HEK293 (cell line): Measurements from ENCODE around the gene SS18L1.

Experiments used
- CTCF ChIA-PET: fragments of 350-600 bp; formaldehyde crosslinking; extraction: SDS; loops from one replicate; lab custom pipeline; 2021; ENCODE audit warnings: antibody characterized with exemption; lab: Yijun Ruan, JAX
- POLR2A ChIA-PET: fragments of 300-600 bp; formaldehyde crosslinking; extraction: SDS; loops from one replicate; lab custom pipeline; 2020; ENCODE audit warnings: antibody characterized with exemption, inconsistent platforms; lab: Yijun Ruan, JAX
- H3K27ac ChIP-seq: fragments of 200-500 bp; sonication (Bioruptor generic); 2 replicates; pipeline ENCODE4 v1.5.1; 2014; ENCODE audit warnings: low read depth, low read length, control low read depth, inconsistent platforms; ENCODE audit errors: extremely low read depth
- H3K36me3 ChIP-seq, 2 experiments: fragments of 200-500 bp in 1 of 2; sonication (Bioruptor generic) in 1 of 2; 1 replicate in 1 of 2; 2 replicates in 1 of 2; pipeline ENCODE4 v1.5.1; 2014 to 2017; ENCODE audit warnings: inconsistent platforms in 2 of 2, low read length in 2 of 2; ENCODE audit not compliant: control insufficient read depth in 2 of 2, insufficient read depth in 1 of 2
- H3K4me1 ChIP-seq: fragments of 200-500 bp; sonication (Bioruptor generic); 2 replicates; pipeline ENCODE4 v1.5.1; 2014; ENCODE audit warnings: mild to moderate bottlenecking, low read length, inconsistent platforms; ENCODE audit not compliant: control insufficient read depth, insufficient read depth
- H3K4me3 ChIP-seq: 2 replicates; pipeline ENCODE4 v1.5.1; 2011; ENCODE audit warnings: low read depth, mild to moderate bottlenecking, control low read depth, low read length, moderate library complexity
- H3K9me3 ChIP-seq: fragments of 200-500 bp; sonication (Bioruptor generic); 2 replicates; pipeline ENCODE4 v1.5.1; 2014; ENCODE audit warnings: low read depth, low read length, inconsistent platforms; ENCODE audit not compliant: control insufficient read depth, insufficient read depth
- BCL11A ChIP-seq: fragments of 450-650 bp; formaldehyde crosslinking; IDR thresholded peaks from 2 replicates; pipeline ENCODE4 v1.5.1; 2016; ENCODE audit warnings: low read depth, missing biosample characterization, missing genetic modification characterization
- HOXA7 ChIP-seq: sonication (generic); formaldehyde crosslinking; IDR thresholded peaks from 2 replicates; pipeline ENCODE4 v1.8.1; 2022; ENCODE audit warnings: missing genetic modification reagents, borderline replicate concordance
- INSM2 ChIP-seq: fragments of 450-650 bp; formaldehyde crosslinking; IDR thresholded peaks from 2 replicates; pipeline ENCODE4 v1.5.1; 2016; ENCODE audit warnings: missing biosample characterization, missing genetic modification characterization
- KLF10 ChIP-seq: fragments of 450-650 bp; IDR thresholded peaks from 2 replicates; pipeline ENCODE4 v1.5.1; 2018; ENCODE audit warnings: missing biosample characterization, mild to moderate bottlenecking, missing genetic modification characterization
- MZF1 ChIP-seq: fragments of 450-650 bp; formaldehyde crosslinking; IDR thresholded peaks from 2 replicates; pipeline ENCODE4 v1.5.1; 2017; ENCODE audit warnings: missing biosample characterization, missing genetic modification characterization, borderline replicate concordance
- WT1 ChIP-seq: fragments of 450-650 bp; formaldehyde crosslinking; IDR thresholded peaks from 2 replicates; pipeline ENCODE4 v1.5.1; 2016; ENCODE audit warnings: missing biosample characterization, missing genetic modification characterization
- ZBTB8A ChIP-seq: fragments of 450-650 bp; formaldehyde crosslinking; IDR thresholded peaks from 2 replicates; pipeline ENCODE4 v1.5.1; 2016; ENCODE audit warnings: missing biosample characterization, missing genetic modification characterization
- ZNF132 ChIP-seq: fragments of 450-650 bp; formaldehyde crosslinking; IDR thresholded peaks from 2 replicates; pipeline ENCODE4 v1.5.1; 2017; ENCODE audit warnings: missing biosample characterization, missing genetic modification characterization, borderline replicate concordance
- ZNF18 ChIP-seq: fragments of 450-650 bp; formaldehyde crosslinking; IDR thresholded peaks from 2 replicates; pipeline ENCODE4 v1.5.1; 2016; ENCODE audit warnings: missing biosample characterization, missing genetic modification characterization
- ZNF223 ChIP-seq: fragments of 450-650 bp; formaldehyde crosslinking; IDR thresholded peaks from 2 replicates; pipeline ENCODE4 v1.5.1; 2016; ENCODE audit warnings: missing biosample characterization, missing genetic modification characterization
- ZNF311 ChIP-seq: fragments of 450-650 bp; formaldehyde crosslinking; IDR thresholded peaks from 2 replicates; pipeline ENCODE4 v1.5.1; 2017; ENCODE audit warnings: missing biosample characterization, missing genetic modification characterization, borderline replicate concordance
- ZNF521 ChIP-seq: fragments of 450-650 bp; formaldehyde crosslinking; IDR thresholded peaks from 2 replicates; pipeline ENCODE4 v1.5.1; 2017; ENCODE audit warnings: missing biosample characterization, mild to moderate bottlenecking, missing genetic modification characterization
- ZNF645 ChIP-seq: fragments of 450-650 bp; formaldehyde crosslinking; IDR thresholded peaks from 2 replicates; pipeline ENCODE4; 2016; ENCODE audit warnings: missing biosample characterization, missing genetic modification characterization
- TF ChIP-seq, protein P1 (sequence below): fragments of 450-650 bp; formaldehyde crosslinking; IDR thresholded peaks from 2 replicates; pipeline ENCODE4 v1.5.1; 2016; ENCODE audit warnings: missing biosample characterization, missing genetic modification characterization, low read depth
- TF ChIP-seq, protein P2 (sequence below): fragments of 450-650 bp; formaldehyde crosslinking; IDR thresholded peaks from 2 replicates; pipeline ENCODE4 v1.5.1; 2016; ENCODE audit warnings: missing biosample characterization, missing genetic modification characterization
- TF ChIP-seq, protein P3 (sequence below): fragments of 450-650 bp; formaldehyde crosslinking; IDR thresholded peaks from 2 replicates; pipeline ENCODE4 v1.5.1; 2016; ENCODE audit warnings: missing biosample characterization, missing genetic modification characterization

The SS18L1 gene

DNA sequence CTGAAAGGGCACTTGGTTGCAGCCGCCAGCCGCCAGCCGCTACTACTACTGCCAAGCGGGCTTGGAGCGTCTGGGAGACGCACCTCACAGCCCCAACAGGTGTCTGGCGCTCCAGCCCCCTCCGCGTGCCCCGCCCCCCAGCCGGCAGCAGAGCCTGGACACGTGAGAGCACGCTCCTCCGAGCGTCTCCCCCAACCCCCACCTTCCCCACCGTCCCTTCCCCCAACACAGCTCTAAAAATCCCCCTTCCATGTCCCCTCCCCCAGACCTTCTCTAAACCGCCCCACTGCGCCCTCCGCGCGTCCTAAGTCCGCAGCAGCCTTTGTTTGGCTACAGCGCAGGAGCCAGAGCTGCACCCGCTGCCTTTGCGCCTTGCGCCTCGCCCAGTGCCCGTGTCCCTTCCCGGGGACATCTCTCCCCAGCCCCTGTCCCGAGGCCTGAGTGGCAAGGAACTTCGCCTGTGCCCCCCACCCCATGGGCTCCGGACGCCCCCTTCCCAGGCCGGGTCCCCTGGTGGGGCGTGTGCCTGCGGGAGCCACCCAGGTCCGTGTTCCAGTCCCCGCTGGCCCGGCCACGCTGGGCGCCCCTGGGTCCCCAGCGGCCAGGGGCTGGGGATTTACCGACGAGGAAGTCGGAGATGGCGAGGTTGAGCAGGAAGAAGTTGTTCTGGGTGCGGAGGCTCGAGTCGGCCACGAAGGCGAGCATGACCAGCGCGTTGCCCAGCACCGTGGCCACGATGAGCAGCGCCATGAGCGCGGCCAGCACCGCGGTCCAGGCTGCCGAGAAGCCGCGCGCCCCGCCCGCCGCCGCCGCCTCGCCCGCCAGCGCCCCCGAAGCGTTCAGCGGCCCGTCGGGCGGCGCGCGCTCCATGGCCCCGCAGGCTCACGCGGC is 75.8 kb downstream of the SS18L1 start (continued):
- no peak for TF ChIP-seq INSM2

DNA sequence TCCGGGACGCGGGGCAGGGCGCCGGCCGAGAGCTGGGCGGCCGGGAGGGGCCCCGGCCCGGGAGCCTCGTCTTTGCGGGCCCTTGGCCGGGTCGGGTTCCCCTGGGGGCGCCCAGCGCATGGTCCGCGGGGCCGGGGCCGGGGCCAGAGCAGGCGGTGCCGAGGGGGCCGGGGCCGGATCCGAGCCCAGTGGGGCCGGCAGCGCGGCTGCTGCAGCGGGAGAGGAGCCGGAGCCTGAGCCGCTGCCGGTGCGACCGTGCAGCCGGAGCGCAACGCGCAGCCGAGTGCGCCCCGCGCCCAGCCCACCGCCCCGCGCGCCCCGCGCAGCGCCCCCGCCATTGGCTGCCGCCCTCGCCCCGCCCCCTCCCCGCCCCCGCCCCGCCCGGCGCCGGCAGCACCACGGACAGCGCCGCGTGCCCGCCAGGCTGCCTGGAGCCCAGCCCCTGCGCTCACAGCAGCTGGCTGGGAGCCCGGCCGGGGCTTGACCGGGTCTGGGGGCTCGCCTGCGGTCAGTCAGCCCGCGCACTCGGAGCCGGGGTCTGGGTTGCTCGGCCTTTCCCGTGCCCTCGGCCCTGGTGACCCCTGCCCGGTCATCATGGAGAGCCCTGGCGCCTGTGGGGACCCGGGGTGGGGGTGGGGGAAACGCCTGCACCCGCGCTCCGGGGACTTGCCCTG is 76.6 kb downstream of the SS18L1 start, which contains the start of gene HRH3:
HRH3 (minus strand) TSS at position 287 of the 674 bp plus-strand sequence. CDS start 308 bp downstream, outside the sequence.
- Histone ChIP-seq H3K4me3 (peak within 1 kb of the TSS; percentile 15; the same call in 1 of the 2 replicates), H3K9me3 (no peaks in the 10 kb centered on the region)
- CTCF ChIA-PET, result interaction anchor here (0.6 kb wide), 1 partner anchor 163 kb away, joined by 3 read pairs; no protein-coding TSS in a partner anchor
- TF ChIP-seq WT1 (tag by site-specific recombination), result no peak
- peak; percentile 94; the same call in 1 of the 2 replicates for TF ChIP-seq KLF10 (tag by site-specific recombination)
- TF ChIP-seq HOXA7, result no peak
- peak; percentile 39; the same call in 1 of the 2 replicates for TF ChIP-seq ZBTB8A
- TF ChIP-seq, protein P1, sequence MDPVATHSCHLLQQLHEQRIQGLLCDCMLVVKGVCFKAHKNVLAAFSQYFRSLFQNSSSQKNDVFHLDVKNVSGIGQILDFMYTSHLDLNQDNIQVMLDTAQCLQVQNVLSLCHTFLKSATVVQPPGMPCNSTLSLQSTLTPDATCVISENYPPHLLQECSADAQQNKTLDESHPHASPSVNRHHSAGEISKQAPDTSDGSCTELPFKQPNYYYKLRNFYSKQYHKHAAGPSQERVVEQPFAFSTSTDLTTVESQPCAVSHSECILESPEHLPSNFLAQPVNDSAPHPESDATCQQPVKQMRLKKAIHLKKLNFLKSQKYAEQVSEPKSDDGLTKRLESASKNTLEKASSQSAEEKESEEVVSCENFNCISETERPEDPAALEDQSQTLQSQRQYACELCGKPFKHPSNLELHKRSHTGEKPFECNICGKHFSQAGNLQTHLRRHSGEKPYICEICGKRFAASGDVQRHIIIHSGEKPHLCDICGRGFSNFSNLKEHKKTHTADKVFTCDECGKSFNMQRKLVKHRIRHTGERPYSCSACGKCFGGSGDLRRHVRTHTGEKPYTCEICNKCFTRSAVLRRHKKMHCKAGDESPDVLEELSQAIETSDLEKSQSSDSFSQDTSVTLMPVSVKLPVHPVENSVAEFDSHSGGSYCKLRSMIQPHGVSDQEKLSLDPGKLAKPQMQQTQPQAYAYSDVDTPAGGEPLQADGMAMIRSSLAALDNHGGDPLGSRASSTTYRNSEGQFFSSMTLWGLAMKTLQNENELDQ, result no peak
- TF ChIP-seq BCL11A, result peak; percentile 68; the same call in 1 of the 2 replicates
- TF ChIP-seq ZNF132 (tag by site-specific recombination), result no peak
- no peak for TF ChIP-seq ZNF645 (tag by site-specific recombination)
- no peak for TF ChIP-seq ZNF521 (tag by site-specific recombination)
- TF ChIP-seq ZNF223 (tag by site-specific recombination), result no peak
- TF ChIP-seq, protein P2, sequence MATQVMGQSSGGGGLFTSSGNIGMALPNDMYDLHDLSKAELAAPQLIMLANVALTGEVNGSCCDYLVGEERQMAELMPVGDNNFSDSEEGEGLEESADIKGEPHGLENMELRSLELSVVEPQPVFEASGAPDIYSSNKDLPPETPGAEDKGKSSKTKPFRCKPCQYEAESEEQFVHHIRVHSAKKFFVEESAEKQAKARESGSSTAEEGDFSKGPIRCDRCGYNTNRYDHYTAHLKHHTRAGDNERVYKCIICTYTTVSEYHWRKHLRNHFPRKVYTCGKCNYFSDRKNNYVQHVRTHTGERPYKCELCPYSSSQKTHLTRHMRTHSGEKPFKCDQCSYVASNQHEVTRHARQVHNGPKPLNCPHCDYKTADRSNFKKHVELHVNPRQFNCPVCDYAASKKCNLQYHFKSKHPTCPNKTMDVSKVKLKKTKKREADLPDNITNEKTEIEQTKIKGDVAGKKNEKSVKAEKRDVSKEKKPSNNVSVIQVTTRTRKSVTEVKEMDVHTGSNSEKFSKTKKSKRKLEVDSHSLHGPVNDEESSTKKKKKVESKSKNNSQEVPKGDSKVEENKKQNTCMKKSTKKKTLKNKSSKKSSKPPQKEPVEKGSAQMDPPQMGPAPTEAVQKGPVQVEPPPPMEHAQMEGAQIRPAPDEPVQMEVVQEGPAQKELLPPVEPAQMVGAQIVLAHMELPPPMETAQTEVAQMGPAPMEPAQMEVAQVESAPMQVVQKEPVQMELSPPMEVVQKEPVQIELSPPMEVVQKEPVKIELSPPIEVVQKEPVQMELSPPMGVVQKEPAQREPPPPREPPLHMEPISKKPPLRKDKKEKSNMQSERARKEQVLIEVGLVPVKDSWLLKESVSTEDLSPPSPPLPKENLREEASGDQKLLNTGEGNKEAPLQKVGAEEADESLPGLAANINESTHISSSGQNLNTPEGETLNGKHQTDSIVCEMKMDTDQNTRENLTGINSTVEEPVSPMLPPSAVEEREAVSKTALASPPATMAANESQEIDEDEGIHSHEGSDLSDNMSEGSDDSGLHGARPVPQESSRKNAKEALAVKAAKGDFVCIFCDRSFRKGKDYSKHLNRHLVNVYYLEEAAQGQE, result peak; percentile 83
- no peak for TF ChIP-seq MZF1
- TF ChIP-seq, protein P3, sequence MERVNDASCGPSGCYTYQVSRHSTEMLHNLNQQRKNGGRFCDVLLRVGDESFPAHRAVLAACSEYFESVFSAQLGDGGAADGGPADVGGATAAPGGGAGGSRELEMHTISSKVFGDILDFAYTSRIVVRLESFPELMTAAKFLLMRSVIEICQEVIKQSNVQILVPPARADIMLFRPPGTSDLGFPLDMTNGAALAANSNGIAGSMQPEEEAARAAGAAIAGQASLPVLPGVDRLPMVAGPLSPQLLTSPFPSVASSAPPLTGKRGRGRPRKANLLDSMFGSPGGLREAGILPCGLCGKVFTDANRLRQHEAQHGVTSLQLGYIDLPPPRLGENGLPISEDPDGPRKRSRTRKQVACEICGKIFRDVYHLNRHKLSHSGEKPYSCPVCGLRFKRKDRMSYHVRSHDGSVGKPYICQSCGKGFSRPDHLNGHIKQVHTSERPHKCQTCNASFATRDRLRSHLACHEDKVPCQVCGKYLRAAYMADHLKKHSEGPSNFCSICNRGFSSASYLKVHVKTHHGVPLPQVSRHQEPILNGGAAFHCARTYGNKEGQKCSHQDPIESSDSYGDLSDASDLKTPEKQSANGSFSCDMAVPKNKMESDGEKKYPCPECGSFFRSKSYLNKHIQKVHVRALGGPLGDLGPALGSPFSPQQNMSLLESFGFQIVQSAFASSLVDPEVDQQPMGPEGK, result peak; percentile 28; the same call in 1 of the 2 replicates
- TF ChIP-seq ZNF311 (tag by site-specific recombination), result no peak
- TF ChIP-seq ZNF18 (tag by site-specific recombination), result no peak
- TF ChIP-seq, all 188 proteins: peak for 5
- H3K36me3 ChIP-seq, result no peaks in the 10 kb centered on the region
- H3K27ac ChIP-seq, result no peak within 1 kb of the TSS
- POLR2A ChIA-PET, result no interaction called here
- peaks cover 2% of the 10 kb centered on the region; the same call in 1 of the 2 replicates for H3K4me1 ChIP-seq
